T-helper 1 cell treated with Interleukin-12 subunit alpha and Interleukin-12 subunit beta and Interleukin-4 antibody, amounts not matched to agents 30 μg/mL and 1 μg/mL, for 36 hours (primary cell): ENCODE measurements around the gene TIGD4.
"Not testable (repeated sequence)": the region's sequence is repeated elsewhere in the genome, so short reads cannot be mapped to it uniquely, and the experiment has no call there.

Source experiments
- H3K27ac Mint-ChIP-seq: one replicate; pipeline ENCODE4 v1.8.0; 2021; ENCODE audit warnings: mild to moderate bottlenecking, mixed read lengths
- H3K27me3 Mint-ChIP-seq: one replicate; pipeline ENCODE4 v1.8.0; 2021; ENCODE audit warnings: low read depth, mixed read lengths
- H3K36me3 Mint-ChIP-seq: one replicate; pipeline ENCODE4 v1.8.0; 2021; ENCODE audit warnings: low read depth, mixed read lengths
- H3K4me1 Mint-ChIP-seq: one replicate; pipeline ENCODE4 v1.8.0; 2021; ENCODE audit warnings: low read depth, mixed read lengths
- H3K4me3 Mint-ChIP-seq: one replicate; pipeline ENCODE4 v1.8.0; 2021; ENCODE audit warnings: mild to moderate bottlenecking, moderate library complexity, mixed read lengths
- H3K9me3 Mint-ChIP-seq: one replicate; pipeline ENCODE4 v1.8.0; 2021; ENCODE audit warnings: mixed read lengths

The TIGD4 gene

GRCh38 chr4:152765069-152765737, 14.3 kb downstream of the TIGD4 start:
- not testable (repeated sequence) for H3K4me3 Mint-ChIP-seq, H3K27ac Mint-ChIP-seq, H3K9me3 Mint-ChIP-seq, H3K4me1 Mint-ChIP-seq, H3K36me3 Mint-ChIP-seq
- H3K27me3 Mint-ChIP-seq = peaks cover 22% of the 10 kb centered on the region

- Mint-ChIP-seq H3K4me3 (no peak overlapping the region), H3K27ac (no peak overlapping the region), H3K4me1 (no peaks in the 10 kb centered on the region), H3K36me3 (no peaks in the 10 kb centered on the region), H3K27me3 (peaks cover 31% of the 10 kb centered on the region), H3K9me3 (no peaks in the 10 kb centered on the region)
Measured at GRCh38 chr4:152763796-152764195, 15.7 kb downstream of the TIGD4 start.

DNA sequence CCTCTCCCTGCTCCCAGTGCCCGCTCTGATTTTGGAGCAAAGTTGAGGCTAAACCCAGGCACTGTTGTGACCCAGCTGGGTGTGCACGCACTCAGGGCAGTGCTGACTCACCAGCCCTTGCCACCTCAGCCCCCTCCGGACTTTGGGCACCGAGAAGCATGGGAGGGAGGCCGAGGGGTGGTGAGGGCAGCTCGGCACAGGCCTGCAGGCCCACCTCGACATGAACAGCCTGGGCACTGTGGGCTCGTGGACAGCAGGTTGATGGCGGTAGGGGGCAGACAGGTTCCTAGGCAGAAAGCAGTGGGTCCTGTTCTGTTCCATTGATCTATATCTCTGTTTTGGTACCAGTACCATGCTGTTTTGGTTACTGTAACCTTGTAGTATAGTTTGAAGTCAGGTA, 30.9 kb downstream of the TIGD4 start:
- Mint-ChIP-seq H3K4me1 (no peaks in the 10 kb centered on the region), H3K36me3 (no peaks in the 10 kb centered on the region), H3K9me3 (no peaks in the 10 kb centered on the region), H3K27ac (no peak overlapping the region), H3K4me3 (no peak overlapping the region), H3K27me3 (peaks cover 12% of the 10 kb centered on the region)

GRCh38 chr4:152747444-152747843, 32.1 kb downstream of the TIGD4 start:
- H3K27me3 Mint-ChIP-seq = peaks cover 9% of the 10 kb centered on the region
- no peak overlapping the region for H3K4me3 Mint-ChIP-seq
- no peak overlapping the region for H3K27ac Mint-ChIP-seq
- no peaks in the 10 kb centered on the region for H3K4me1 Mint-ChIP-seq
- H3K36me3 Mint-ChIP-seq = no peaks in the 10 kb centered on the region
- no peaks in the 10 kb centered on the region for H3K9me3 Mint-ChIP-seq

DNA sequence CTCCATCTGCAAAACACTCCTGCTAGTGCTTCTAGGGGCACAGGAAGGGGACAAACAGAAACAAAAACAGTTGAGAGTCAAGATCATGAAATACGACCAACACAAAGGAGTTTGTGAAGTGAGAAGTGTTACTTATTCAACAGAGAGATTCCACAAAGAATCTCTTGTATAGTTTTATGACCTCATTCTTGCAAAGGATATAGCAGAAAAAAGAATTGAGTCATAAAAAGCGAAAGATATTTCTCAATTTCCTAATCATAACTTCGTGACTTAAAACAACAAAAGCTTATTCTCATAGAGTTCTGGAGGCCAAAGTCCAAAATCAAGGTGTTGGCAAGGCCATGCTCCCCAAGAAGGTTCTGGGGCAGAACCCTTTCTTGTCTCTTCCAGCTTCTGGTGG, 40.7 kb downstream of the TIGD4 start:
- Mint-ChIP-seq H3K27ac (no peak overlapping the region), H3K4me3 (no peak overlapping the region), H3K27me3 (peaks cover 3% of the 10 kb centered on the region), H3K36me3 (no peaks in the 10 kb centered on the region), H3K9me3 (no peaks in the 10 kb centered on the region), H3K4me1 (peaks cover 3% of the 10 kb centered on the region)

DNA sequence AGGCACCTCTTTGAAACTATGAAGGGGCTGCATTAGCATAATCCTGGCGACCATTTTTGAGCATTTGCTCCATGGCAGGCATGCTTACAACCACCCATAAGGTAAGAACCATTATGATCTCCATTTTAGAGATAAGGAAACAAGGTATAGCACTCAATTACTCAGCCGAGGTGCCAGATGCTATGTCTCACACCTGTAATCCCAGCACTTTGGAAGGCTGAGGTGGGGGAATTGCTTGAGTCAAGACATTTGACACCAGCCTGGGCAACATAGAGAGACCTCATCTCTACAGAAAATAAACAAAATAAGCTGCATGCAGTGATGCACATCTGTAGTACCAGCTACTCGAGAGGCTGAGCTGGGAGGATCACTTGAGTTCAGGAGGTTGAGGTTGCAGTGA, 43.6 kb downstream of the TIGD4 start:
- Mint-ChIP-seq H3K9me3 (no peaks in the 10 kb centered on the region), H3K27me3 (peaks cover 3% of the 10 kb centered on the region), H3K36me3 (no peaks in the 10 kb centered on the region), H3K4me1 (peaks cover 3% of the 10 kb centered on the region), H3K4me3 (no peak overlapping the region), H3K27ac (no peak overlapping the region)

GRCh38 chr4:152735396-152735859, 44.1 kb downstream of the TIGD4 start:
- Mint-ChIP-seq H3K9me3 (no peaks in the 10 kb centered on the region), H3K4me1 (peaks cover 3% of the 10 kb centered on the region), H3K4me3 (no peak overlapping the region), H3K27ac (no peak overlapping the region), H3K36me3 (no peaks in the 10 kb centered on the region), H3K27me3 (peaks cover 3% of the 10 kb centered on the region)

DNA sequence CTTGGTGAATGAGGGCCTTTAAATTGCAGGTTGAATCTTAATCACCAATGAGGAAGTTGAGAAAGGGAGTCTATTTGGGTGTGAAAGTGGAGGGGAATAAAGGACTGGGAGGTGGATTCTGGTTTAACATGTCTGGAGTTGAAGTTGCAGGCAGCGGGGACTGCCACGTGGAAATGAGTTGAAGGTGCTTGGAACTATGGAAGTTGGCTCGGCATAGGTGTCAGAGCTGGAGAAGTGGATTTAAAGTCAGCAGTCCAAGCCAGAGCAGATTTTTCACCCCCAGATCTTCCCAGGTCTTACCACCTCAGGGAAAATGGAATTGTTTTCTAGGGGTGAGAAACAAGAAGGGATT, 44.9 kb downstream of the TIGD4 start:
- Mint-ChIP-seq H3K27me3 (peaks cover 3% of the 10 kb centered on the region), H3K9me3 (no peaks in the 10 kb centered on the region), H3K27ac (no peak overlapping the region), H3K4me1 (peaks cover 3% of the 10 kb centered on the region), H3K36me3 (no peaks in the 10 kb centered on the region), H3K4me3 (no peak overlapping the region)

GRCh38 chr4:152734015-152734698, 45.4 kb downstream of the TIGD4 start:
- H3K9me3 Mint-ChIP-seq = no peaks in the 10 kb centered on the region
- H3K36me3 Mint-ChIP-seq = no peaks in the 10 kb centered on the region
- peaks cover 3% of the 10 kb centered on the region for H3K27me3 Mint-ChIP-seq
- H3K4me3 Mint-ChIP-seq = no peak overlapping the region
- peaks cover 3% of the 10 kb centered on the region for H3K4me1 Mint-ChIP-seq
- no peak overlapping the region for H3K27ac Mint-ChIP-seq

- Mint-ChIP-seq H3K4me3 (no peak overlapping the region), H3K27ac (no peak overlapping the region), H3K4me1 (peaks cover 3% of the 10 kb centered on the region), H3K36me3 (no peaks in the 10 kb centered on the region), H3K27me3 (peaks cover 3% of the 10 kb centered on the region), H3K9me3 (no peaks in the 10 kb centered on the region)
Measured at GRCh38 chr4:152731997-152732396, 47.5 kb downstream of the TIGD4 start.

DNA sequence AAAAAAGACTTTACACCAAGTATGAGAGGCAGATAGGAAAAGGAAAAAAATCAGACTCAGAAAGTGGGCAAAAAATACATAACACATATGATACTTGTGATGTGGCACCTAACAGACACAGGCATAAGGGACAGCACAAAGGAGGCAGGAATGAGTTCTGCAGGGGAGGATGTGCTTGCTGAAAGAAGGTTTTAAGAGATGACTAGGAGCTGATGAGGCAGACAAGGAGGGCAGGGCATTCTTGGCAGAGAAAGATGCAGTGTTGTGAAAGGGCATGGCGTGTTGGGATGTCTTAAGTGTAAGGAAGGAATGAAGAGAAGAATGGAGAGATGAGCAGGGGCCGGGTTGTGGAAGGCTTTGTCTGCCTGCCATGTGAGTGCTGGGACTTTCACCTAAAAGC, 50.1 kb downstream of the TIGD4 start:
- no peaks in the 10 kb centered on the region for H3K9me3 Mint-ChIP-seq
- no peaks in the 10 kb centered on the region for H3K4me1 Mint-ChIP-seq
- H3K4me3 Mint-ChIP-seq = no peak overlapping the region
- H3K27ac Mint-ChIP-seq = no peak overlapping the region
- no peaks in the 10 kb centered on the region for H3K36me3 Mint-ChIP-seq
- H3K27me3 Mint-ChIP-seq = no peaks in the 10 kb centered on the region

DNA sequence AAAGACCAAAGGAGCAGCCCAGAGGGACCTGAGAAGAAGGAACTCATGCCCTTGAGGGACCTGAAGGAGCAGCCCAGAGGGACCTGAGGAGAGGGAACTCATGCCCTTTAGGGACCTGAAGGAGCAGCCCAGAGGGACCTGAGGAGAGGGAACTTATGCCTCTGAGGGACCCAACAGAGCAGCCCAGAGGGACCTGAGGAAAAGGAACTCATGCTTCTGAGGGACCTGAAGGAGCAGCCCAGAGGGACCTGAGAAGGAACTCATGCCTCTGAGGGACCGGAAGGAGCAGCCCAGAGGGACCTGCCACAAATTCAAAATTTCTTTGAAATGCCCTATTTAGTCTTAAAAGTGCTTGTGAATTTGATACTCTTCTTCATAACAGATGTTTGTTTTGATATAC, 51.2 kb downstream of the TIGD4 start:
- no peaks in the 10 kb centered on the region for H3K9me3 Mint-ChIP-seq
- H3K36me3 Mint-ChIP-seq = no peaks in the 10 kb centered on the region
- no peak overlapping the region for H3K4me3 Mint-ChIP-seq
- H3K27ac Mint-ChIP-seq = no peak overlapping the region
- H3K4me1 Mint-ChIP-seq = no peaks in the 10 kb centered on the region
- peaks cover under 1% of the 10 kb centered on the region for H3K27me3 Mint-ChIP-seq

DNA sequence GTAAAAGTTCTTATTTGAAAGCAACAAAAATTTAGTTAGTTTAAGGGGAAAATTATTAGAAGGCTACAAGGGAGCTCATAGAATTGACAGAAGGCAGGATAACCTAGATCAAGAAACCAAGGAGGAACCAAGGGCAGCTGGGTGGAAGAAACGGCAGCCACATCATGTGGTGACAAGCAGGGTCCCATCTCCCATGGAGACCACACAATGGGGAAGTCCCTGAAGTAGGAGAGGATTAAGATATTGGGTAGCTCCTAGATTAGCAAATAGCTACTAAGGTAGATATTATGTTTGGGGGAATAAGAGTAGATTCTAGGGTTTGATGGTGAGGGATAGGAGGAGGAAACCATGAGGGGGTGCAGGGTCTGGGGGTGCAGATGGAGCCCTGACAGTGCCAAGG, 51.7 kb downstream of the TIGD4 start:
- H3K27me3 Mint-ChIP-seq = peaks cover 5% of the 10 kb centered on the region
- H3K36me3 Mint-ChIP-seq = no peaks in the 10 kb centered on the region
- no peaks in the 10 kb centered on the region for H3K9me3 Mint-ChIP-seq
- no peak overlapping the region for H3K27ac Mint-ChIP-seq
- peaks cover 2% of the 10 kb centered on the region for H3K4me1 Mint-ChIP-seq
- H3K4me3 Mint-ChIP-seq = no peak overlapping the region

- Mint-ChIP-seq H3K9me3 (no peaks in the 10 kb centered on the region), H3K4me1 (peaks cover 2% of the 10 kb centered on the region), H3K27me3 (peaks cover 16% of the 10 kb centered on the region), H3K27ac (no peak overlapping the region), H3K36me3 (no peaks in the 10 kb centered on the region), H3K4me3 (no peak overlapping the region)
Measured at GRCh38 chr4:152724494-152724893, 55.0 kb downstream of the TIGD4 start.

DNA sequence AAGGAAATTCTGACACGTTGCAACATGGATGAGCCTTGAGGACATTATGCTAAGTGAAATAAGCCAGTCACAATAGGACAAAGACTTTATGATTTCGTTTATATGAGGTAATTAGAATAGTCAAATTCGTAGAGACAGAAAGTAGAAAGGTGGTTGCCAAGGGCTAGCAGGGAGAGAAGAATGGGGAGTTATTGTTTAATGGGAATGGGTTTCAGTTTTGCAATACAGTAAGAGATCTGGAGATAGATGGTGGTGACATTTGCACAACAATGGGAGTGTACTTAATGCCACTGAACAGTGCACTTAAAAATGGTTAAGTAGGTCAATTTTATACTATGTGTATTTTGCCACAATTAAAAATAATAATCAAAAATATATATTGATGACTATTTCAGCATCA, 56.3 kb downstream of the TIGD4 start:
- Mint-ChIP-seq H3K9me3 (no peaks in the 10 kb centered on the region), H3K4me3 (no peak overlapping the region), H3K27me3 (peaks cover 19% of the 10 kb centered on the region), H3K27ac (no peak overlapping the region), H3K36me3 (no peaks in the 10 kb centered on the region), H3K4me1 (peaks cover 2% of the 10 kb centered on the region)
